ENCODE measurements around the gene XIRP1.

XIRP1 gene

DNA sequence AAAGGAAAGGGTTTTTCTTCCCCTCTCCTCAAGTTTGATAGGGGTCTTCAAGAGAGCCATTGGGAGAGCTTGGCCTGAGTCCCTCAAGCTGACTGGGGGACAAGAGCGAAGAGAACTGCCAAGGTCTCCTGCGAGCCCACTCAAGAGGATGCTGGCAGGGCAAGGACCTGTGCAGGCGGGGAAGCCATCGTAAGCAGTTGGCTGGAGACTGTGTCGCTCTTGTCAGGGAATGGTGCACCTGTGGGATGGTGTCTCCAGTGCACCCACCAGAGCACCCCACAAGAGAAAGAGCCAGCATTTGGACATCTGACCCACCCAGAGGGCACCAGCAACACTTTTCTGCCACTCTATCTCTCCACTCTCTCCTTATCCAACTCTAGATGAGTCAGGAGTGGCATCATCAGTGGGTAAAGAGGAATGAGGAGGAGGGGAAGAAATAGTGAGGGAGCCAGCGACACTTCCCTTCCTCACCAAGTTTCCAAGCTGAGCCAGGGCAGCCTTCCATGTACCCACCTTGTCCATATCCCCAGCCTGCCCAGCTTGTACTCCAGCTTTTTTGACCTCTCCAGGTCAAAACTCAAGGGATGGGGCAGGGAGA lies 13.6 kb upstream of the XIRP1 start:
- Histone ChIP-seq H3K27me3 (no peaks in the 10 kb centered on the region), H3K36me3 (no peaks in the 10 kb centered on the region), H3K4me3 (ENCODE audit: low read depth, low read length) (no peak overlapping the region), H3K9me3 (no peaks in the 10 kb centered on the region), H3K4me1 (no peaks in the 10 kb centered on the region)
- DNase-seq: no peak
- TF ChIP-seq, protein P1, sequence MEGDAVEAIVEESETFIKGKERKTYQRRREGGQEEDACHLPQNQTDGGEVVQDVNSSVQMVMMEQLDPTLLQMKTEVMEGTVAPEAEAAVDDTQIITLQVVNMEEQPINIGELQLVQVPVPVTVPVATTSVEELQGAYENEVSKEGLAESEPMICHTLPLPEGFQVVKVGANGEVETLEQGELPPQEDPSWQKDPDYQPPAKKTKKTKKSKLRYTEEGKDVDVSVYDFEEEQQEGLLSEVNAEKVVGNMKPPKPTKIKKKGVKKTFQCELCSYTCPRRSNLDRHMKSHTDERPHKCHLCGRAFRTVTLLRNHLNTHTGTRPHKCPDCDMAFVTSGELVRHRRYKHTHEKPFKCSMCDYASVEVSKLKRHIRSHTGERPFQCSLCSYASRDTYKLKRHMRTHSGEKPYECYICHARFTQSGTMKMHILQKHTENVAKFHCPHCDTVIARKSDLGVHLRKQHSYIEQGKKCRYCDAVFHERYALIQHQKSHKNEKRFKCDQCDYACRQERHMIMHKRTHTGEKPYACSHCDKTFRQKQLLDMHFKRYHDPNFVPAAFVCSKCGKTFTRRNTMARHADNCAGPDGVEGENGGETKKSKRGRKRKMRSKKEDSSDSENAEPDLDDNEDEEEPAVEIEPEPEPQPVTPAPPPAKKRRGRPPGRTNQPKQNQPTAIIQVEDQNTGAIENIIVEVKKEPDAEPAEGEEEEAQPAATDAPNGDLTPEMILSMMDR (IDR thresholded peaks at IDR 0.05; ENCODE audit: low read depth, low read length): no peak

DNA sequence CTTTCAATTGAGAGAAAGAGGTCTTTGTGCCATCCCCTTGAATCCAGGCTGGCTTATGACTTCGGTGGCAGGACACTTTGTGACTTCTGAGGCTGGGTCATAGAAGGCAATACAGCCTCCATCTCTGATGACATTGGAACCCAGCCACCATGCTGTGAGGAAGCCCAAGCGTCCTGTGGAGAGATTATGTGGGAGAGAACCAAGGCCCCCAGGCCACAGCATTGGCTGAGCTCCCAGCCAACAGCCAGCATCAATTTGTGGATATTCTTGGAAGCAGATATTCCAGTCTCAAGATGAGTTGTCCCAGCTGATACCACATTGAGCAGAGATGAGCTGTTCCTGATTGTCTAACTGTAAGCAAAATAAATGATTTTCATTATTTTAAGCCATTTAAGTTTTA lies 12.7 kb upstream of the XIRP1 start:
- TF ChIP-seq, protein P1 (IDR thresholded peaks at IDR 0.05; ENCODE audit: low read depth, low read length): no peak
- H3K27me3 ChIP-seq: no peaks in the 10 kb centered on the region
- DNase-seq: no peak

DNA sequence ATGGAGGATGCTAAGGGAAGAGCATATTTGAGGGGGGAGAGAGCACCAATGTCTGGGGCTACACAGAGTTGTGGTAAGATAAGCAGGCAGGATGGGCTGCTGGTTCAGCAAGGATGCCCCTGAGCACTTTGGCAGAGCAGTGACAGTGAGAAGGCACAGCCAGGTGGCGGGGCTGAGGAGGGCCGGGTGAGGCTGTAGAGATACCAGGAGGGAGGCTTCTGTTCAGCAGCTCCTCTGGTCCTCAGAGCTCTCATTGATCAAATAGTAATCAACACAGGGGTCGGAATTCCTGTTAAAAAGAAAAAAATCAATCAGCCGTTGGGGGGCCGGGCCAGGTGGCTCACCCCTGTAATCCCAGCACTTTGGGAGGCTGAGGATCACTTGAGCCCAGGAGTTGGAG lies 11.5 kb upstream of the XIRP1 start:
- Histone ChIP-seq H3K36me3 (no peaks in the 10 kb centered on the region), H3K9me3 (no peaks in the 10 kb centered on the region), H3K4me1 (no peaks in the 10 kb centered on the region), H3K27me3 (no peaks in the 10 kb centered on the region), H3K4me3 (ENCODE audit: low read depth, low read length) (no peak overlapping the region)
- no peak for DNase-seq
- TF ChIP-seq, protein P1 (IDR thresholded peaks at IDR 0.05; ENCODE audit: low read depth, low read length): no peak

More for the DNA sequence above, 12.7 kb upstream of the XIRP1 start:
- no peak overlapping the region for H3K4me3 ChIP-seq (ENCODE audit: low read depth, low read length)
- H3K4me1 ChIP-seq: no peaks in the 10 kb centered on the region
- no peaks in the 10 kb centered on the region for H3K9me3 ChIP-seq
- H3K36me3 ChIP-seq: no peaks in the 10 kb centered on the region

DNA sequence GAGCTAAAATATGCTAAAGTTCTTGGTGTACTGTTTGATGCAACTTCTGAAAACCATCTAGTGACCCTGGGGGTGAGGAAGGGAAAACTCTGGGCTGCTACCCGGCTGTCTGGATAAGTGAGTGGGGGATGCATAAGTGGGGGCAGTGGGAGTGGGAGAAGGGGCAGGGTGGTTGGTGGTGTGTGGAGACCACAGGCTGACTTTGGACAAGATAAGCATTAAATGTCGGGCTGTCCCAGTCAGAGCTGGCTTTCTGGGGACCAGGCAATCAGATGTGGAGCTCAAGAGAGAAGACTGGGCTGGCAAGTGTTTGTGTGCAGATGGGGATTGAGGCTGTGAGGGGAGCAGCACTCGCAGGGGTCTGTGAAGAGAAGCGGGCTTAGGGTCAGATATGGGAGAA lies 11.0 kb upstream of the XIRP1 start:
- Histone ChIP-seq H3K4me3 (ENCODE audit: low read depth, low read length) (no peak overlapping the region), H3K4me1 (no peaks in the 10 kb centered on the region), H3K27me3 (no peaks in the 10 kb centered on the region), H3K36me3 (no peaks in the 10 kb centered on the region), H3K9me3 (no peaks in the 10 kb centered on the region)
- no peak for DNase-seq
- TF ChIP-seq, protein P1 (IDR thresholded peaks at IDR 0.05; ENCODE audit: low read depth, low read length): no peak

DNA sequence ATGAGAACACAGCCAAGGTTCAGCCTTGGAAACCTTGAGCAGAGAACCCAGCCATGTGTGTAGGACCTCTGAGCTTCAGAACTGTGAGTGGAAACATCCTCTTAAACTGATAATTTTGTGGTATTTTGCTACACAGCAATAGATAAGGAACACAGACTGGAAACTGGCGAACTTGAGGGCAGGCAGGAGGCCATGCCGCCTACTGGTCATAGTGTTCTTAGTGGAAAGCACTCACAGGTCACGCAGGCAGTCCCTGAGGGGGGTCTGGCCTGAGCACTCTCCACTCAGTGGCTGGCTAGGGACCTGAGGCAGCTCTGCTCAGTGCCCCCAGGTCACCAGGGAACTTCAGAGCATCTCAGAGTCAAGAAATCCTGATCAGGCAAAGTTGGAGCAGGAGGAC lies 9.7 kb upstream of the XIRP1 start:
- Histone ChIP-seq H3K4me1 (no peaks in the 10 kb centered on the region), H3K9me3 (no peaks in the 10 kb centered on the region), H3K4me3 (ENCODE audit: low read depth, low read length) (no peak overlapping the region), H3K36me3 (no peaks in the 10 kb centered on the region), H3K27me3 (no peaks in the 10 kb centered on the region)
- TF ChIP-seq, protein P1 (IDR thresholded peaks at IDR 0.05; ENCODE audit: low read depth, low read length): no peak
- DNase-seq: no peak

DNA sequence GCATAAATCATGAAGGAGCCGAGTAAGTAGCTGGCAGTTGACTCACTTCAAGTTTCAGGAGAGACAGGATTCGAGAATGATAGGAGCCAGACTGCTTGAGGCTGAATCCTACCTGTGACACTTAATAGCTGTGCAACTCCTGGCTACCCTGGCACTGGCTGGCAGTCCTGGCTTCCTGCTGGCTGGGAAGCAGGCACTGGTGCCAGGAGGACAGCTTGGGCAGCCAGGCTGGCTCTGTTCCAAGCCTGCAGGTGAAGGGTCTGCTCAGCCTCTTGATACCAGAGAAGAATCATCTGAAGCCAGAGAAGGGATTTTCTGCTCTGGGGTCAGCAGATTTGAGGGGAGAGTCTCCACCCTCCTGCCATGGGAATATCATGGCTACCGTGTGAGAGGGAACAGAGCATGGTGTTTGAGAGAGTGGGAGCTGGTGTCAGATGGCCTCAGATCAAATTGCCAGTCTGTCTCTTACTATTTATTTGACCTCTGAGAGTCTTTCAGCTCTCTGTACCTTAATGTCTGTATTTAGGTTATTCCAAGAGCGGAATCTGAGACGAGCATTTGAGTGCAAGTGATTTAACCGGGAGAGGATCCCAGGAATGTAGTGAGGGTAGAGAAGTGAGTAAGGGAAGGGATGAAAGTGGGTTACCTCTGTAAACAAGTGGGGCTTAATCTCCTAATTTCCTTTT lies 4.4 kb upstream of the XIRP1 start:
- no peaks in the 10 kb centered on the region for H3K9me3 ChIP-seq
- H3K27me3 ChIP-seq: no peaks in the 10 kb centered on the region
- H3K36me3 ChIP-seq: no peaks in the 10 kb centered on the region
- no peak for DNase-seq
- no peak overlapping the region for H3K4me3 ChIP-seq (ENCODE audit: low read depth, low read length)
- TF ChIP-seq, protein P1 (IDR thresholded peaks at IDR 0.05; ENCODE audit: low read depth, low read length): no peak
- no peaks in the 10 kb centered on the region for H3K4me1 ChIP-seq

Measured in BE2C (cell line).